GM21367 (cell line): ENCODE data around the gene AIPL1.

Experiments used
- ATAC-seq: cut with Tn5 transposase; IDR thresholded peaks from one replicate; pipeline ENCODE4 v1.9.1; 2021; ENCODE audit not compliant: unreplicated experiment

The AIPL1 gene

GRCh38 chr17:6452471-6453266 lies 17.7 kb upstream of the AIPL1 start:
- ATAC-seq, result no peak

DNA sequence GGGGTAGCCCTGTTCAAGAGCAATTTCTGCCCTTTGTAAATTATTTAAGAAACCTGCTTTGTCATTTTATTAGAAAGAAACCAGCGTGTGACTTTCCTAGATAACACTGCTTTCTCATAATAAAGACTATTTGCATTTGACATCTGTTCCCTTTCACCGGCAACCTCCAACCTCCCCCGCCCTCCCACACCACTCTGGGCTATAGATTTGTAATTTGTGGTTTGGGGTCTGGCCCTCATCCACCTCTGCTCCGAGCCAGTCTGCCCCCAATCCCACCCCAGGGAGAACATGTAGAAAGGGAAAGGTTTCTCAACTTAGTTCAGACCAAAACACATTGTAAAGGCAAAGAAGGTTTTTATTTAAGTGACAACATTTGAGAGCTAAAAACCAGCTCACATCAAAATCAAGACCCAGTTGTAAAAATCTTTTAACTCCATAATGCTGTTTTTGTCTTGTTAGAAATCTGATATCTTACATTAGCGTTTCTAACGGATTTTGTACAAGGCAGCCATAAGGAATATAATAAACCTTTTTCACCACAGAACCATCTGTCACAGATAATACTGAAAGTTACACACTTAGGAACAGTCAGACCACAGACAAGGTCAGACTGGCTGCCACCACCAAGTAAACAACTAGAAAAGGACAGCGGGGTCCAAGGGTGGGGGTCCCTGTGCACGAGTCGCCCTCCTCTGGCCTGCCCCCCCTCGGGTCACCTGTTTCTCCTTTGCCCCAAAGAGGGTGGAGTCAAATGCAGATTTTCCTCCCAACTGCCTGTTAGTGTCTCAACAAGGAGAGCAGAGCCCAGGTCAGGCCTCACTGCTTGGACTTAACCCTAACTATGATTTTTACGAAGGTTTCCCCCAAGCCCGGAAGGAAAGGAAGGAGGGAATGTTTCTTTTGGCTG lies 16.3 kb upstream of the AIPL1 start:
- no peak for ATAC-seq

GRCh38 chr17:6449307-6449706 lies 14.4 kb upstream of the AIPL1 start:
- ATAC-seq, result no peak

DNA sequence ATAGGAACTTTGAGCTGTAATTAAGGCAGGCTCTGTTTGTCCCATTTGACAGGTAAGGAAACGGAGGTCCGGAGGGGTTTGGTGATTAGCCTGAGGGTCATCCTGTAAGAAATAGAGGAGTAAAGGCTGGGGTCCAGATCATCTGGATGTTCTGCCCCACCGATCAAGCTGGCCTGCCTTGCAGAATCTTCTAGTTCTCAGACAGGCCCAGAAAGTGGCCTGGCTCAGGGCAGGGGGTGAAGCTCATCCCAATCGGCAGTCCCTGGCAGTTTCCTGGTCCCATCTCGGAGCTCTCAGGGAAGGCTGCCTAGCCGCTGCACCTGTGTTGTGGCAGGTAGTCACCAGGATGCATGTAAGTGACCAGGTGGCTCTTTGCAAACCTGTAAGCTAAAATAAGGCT lies 13.6 kb upstream of the AIPL1 start:
- ATAC-seq, result no peak

DNA sequence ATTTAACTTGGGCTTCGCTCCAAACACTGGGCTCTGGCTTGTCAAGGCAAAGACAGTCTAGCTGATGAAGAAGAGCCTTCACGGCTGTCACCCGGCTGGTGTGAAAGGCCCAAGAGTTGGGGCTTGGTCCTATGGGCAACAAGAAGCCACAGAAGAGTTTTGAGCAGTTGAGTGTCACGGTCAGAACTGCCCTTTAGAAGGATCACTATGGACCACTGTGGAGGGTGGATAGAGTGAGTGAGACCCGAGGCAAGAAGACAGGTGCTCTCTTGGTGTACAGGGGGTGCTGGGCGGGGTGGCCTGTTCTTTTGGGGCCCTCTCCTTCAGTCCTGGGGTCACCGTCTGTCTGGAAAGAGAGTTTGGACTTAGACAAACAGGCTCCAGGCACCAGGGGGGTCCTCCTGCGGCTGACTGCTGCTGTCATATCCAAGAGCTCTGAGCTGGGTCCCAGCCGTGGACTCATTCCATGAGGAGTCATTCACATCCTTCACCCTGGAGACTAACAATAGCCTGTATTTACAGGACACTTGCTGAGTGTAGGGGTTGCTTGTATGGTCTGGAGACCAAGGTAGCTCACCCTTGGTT lies 11.7 kb upstream of the AIPL1 start:
- no peak for ATAC-seq

- no peak for ATAC-seq
These were observed 9.8 kb upstream of the AIPL1 start for GRCh38 chr17:6444571-6445335.

DNA sequence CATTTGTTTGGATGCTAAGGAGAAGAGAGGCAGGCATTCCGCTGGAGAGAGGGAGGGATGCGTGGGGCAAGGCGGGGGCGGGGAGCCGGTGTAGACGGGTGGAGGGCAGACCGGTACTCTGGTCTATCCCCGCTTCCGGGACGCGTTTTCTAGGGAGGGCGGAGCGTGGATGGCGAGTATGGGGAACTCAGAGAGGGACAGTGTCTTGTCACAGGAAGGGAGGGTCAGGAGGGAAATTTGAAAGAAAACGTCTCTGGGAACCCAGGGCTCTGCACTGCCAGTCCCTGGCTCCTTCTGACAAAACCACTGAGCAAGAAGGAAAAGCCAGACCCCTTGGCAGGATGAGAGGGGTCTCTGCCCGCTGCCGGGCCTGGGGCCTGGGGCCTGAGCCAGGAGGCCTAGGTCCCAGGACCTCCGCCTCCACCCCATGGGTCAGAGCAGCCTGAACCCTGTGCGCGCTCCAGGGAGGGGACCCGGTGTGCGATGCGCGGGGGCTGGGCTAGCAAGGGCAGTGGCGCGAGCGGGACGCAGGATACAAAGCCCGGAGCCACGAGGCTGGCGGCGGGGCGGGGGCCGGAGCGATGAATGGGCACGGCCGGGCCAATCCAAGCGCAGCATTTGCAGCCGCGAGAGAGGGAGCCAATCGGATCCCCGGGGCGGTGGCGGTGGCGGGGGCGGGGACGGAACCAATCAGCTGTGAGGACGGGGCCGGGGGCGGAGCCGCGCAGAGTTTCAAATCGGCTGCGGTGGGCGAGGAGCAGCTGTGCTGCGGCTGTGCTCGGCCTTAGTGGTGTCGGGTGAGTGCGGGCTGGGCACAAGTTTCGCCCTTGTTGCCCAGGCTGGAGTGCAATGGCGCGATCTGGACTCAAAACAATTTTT lies 9.0 kb upstream of the AIPL1 start, which contains the start of gene PIMREG:
Gene PIMREG (plus strand): TSS at position 764 of the 879 bp plus-strand sequence. CDS start 656 bp downstream, outside the sequence.
- peak; percentile 60 for ATAC-seq

GRCh38 chr17:6442775-6443174 lies 7.9 kb upstream of the AIPL1 start:
- no peak for ATAC-seq

DNA sequence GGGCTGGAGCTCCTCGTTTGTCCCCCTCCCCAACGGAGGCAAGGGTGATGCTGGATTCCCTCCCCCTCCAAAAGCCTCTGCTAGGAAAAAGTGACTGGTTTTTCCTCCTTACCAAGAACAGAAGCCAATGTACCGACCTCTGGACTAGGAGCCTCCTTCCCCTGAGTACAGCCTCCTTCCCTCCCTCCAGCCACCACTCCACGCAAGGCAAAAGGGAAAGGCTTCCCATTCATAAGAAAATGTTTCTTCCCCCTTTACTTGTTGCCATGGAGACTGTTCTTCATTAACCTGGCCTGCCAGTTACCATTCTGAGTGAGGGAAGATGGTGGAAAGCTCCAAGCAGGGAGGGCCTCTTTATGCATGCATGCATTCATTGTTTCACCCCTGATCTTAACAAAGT lies 5.0 kb upstream of the AIPL1 start:
- no peak for ATAC-seq

DNA sequence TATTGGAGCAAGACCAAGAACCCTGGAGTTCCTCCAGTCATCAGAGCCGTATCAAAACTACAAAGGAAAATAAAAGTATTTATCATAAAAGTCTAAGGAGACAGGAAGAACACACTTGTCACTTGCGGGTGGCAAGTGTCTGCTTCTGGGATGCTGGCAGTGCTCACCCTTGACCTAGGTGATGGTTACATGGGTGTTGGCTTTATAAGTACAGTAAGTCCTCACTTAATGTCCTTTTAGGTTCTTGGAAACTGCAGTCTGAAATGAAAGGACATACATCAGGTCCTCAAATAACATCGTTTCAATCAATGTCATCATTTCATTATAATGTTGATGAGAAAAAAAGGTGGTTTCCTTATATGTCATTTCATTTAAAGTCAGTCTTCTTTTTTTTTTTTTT lies 3.0 kb upstream of the AIPL1 start:
- no peak for ATAC-seq

DNA sequence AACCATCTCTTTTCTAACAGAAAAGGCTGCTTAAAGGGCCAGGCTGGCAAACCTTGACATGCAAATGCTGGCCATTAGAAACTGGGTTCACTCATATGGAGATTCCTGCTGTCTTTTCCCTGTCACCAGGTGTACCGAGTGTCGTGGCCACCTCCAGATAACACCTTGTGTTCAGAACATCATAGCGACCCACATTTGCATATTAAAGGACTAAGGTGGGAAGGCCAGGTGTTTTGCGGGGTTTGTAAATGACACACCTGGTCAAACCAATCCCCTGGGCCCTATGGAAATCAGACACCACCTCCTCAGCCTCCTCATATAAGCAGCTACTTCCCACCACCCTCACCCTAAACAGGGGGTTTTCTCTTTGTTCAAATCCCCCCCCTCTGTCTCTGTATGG lies 2.5 kb upstream of the AIPL1 start:
- no peak for ATAC-seq

GRCh38 chr17:6435968-6436367 lies 1.0 kb upstream of the AIPL1 start:
- ATAC-seq, result no peak

DNA sequence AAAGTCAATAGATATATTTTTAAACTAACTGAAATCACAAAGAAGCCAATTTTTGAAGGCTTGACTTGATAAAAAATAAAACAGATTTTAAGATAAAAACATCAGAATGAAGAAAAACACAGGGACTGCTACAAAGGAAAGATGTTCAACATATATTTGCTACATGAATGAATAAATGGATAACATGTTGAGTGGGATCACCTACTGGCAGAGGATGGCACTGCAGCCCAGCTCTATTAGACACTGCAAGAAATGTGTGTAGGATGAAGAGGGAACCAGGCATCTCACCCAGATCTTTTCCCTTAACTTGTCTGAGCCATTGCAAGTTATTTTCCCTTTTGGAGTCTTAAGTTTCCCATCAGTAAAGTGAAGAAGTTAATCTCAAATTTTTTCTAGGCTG lies 4.2 kb downstream of the AIPL1 start:
- ATAC-seq, result no peak

DNA sequence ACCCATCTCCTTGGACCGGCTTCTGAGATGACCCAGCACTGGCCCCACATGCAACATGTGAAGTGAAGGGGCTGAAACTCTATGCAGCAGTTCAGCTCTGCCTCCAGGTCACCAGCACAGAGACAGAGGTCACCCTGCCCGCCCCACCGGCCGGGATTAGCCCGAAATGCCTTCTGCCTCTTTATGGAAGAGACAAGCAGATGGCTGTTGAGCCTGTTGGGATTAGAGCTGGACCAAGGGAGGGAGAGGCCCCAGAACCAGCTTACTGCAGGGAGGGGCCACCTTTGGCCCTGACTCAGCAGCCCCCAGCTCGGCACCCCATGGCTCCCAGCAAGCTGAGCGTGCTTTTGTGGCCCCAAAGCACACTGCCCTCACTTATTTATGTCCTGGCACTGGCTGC lies 5.7 kb downstream of the AIPL1 start:
- no peak for ATAC-seq

GRCh38 chr17:6428207-6428965 lies 6.5 kb downstream of the AIPL1 start:
- ATAC-seq, result no peak

DNA sequence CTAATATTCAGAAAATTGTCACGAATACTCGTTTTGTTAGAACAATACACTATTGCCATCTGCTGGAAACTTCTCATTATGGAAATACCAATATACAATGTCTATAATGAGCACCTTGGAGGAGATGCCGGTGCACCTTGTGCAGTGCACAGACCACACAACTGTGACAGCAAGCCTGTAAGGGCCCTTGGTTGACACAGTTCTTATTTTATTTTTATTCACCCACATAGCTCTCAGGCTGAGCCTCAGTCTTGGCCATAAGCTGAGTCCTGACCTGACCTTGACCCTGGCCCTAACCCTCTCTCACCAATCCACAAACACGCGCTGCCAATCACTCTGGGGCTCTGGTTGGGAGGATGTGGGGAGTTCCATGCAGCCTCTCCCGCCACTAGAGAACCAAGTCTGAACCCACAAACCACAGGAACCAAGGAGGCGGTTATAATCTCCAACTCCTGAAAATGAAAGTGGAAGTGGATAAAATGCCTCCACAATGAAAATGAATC lies 7.6 kb downstream of the AIPL1 start:
- no peak for ATAC-seq

- ATAC-seq, result no peak
These were observed 8.4 kb downstream of the AIPL1 start for GRCh38 chr17:6426356-6427101.

- ATAC-seq, result no peak
These were observed 9.5 kb downstream of the AIPL1 start for GRCh38 chr17:6425407-6425806.
